Endothelial cell of umbilical vein (primary cell): ENCODE results near the gene TGM4. TPM values are rescaled to one million over a fixed set of nuclear protein-coding genes. Genes with fewer than 3 reads are reported as not detected.

ENCODE experiments used
- BruUV-seq: library from RNA; stranded (reverse); fragments of 400-500 nt; replicated peaks from 2 replicates; lab custom pipeline; 2021; lab: Mats Ljungman, UMichigan
- CTCF ChIA-PET: fragments of 300-600, 350-600 bp; sonication (Branson Sonifier 250); formaldehyde crosslinking; loops from one replicate; lab custom pipeline; 2021; ENCODE audit warnings: antibody characterized with exemption, inconsistent platforms; lab: Charles Lee
- POLR2A ChIA-PET: fragments of 300-600, 350-600 bp; sonication (Branson Sonifier 250); formaldehyde crosslinking; loops from one replicate; lab custom pipeline; 2021; ENCODE audit warnings: antibody characterized with exemption, inconsistent platforms; lab: Charles Lee
- DNase-seq: peaks from one replicate; pipeline ENCODE4 v3.0.0-alpha.2; 2011; ENCODE audit warnings: low read depth, low spot score
- FAIRE-seq: peaks from 2 replicates; lab custom pipeline; 2011; peaks lifted over from hg19 to GRCh38; lab: Jason Lieb, UNC
- H2AFZ ChIP-seq: 2 replicates; pipeline ENCODE4 v1.6.0; 2012; ENCODE audit warnings: low read depth, low read length, control low read depth, inconsistent platforms
- H3K27ac ChIP-seq: 2 replicates; pipeline ENCODE4 v1.5.1; 2011; ENCODE audit warnings: low read depth, mild to moderate bottlenecking, control low read depth, low read length, moderate library complexity; ENCODE audit not compliant: insufficient read depth
- H3K27me3 ChIP-seq, 2 experiments: 2 replicates each; pipeline versions ENCODE4 v1.6.0 to v1.6.1; 2011; ENCODE audit warnings: low read length in 2 of 2, mixed read lengths in 1 of 2; ENCODE audit not compliant: control insufficient read depth in 2 of 2, insufficient read depth in 2 of 2
- H3K36me3 ChIP-seq, 2 experiments: 2 replicates in 1 of 2; 3 replicates in 1 of 2; pipeline ENCODE4 v1.5.1; 2011; ENCODE audit warnings: low read length in 2 of 2, mild to moderate bottlenecking in 1 of 2, moderate library complexity in 1 of 2; ENCODE audit not compliant: control insufficient read depth in 2 of 2, insufficient read depth in 2 of 2; ENCODE audit errors: extremely low read depth in 1 of 2
- H3K4me1 ChIP-seq: 3 replicates; pipeline ENCODE4 v1.5.1; 2011; ENCODE audit warnings: mild to moderate bottlenecking, low read length; ENCODE audit not compliant: control insufficient read depth, insufficient read depth; ENCODE audit errors: extremely low read depth
- H3K4me2 ChIP-seq: 2 replicates; pipeline ENCODE4 v1.6.1; 2011; ENCODE audit warnings: low read length, control low read depth, mixed read lengths; ENCODE audit not compliant: insufficient read depth
- H3K4me3 ChIP-seq, 3 experiments: fragments of 200-600 bp in 1 of 3; sonication (generic), shearing (Covaris generic) in 1 of 3; replicated peaks in 1 of 3; 2 replicates each; pipeline ENCODE4 v1.5.1; 2011 to 2016; ENCODE audit warnings: control low read depth in 3 of 3, low read length in 3 of 3, mild to moderate bottlenecking in 2 of 3, inconsistent platforms in 1 of 3, low read depth in 1 of 3, moderate library complexity in 1 of 3; ENCODE audit not compliant: insufficient read depth in 1 of 3
- H3K79me2 ChIP-seq: 2 replicates; pipeline ENCODE4 v1.6.0; 2012; ENCODE audit warnings: low read length, inconsistent platforms; ENCODE audit not compliant: control insufficient read depth, insufficient read depth
- H3K9ac ChIP-seq: replicated peaks from 2 replicates; pipeline ENCODE3; 2011; ENCODE audit warnings: low read length, control low read depth; ENCODE audit not compliant: insufficient read depth; ENCODE audit errors: extremely low read depth
- H3K9me1 ChIP-seq: replicated peaks from 3 replicates; pipeline ENCODE4 v1.6.0; 2011; ENCODE audit warnings: mild to moderate bottlenecking, low read length; ENCODE audit not compliant: control insufficient read depth, insufficient read depth; ENCODE audit errors: extremely low read depth
- H3K9me3 ChIP-seq: replicated peaks from 2 replicates; pipeline ENCODE4 v1.5.1; 2012; ENCODE audit warnings: low read length, inconsistent platforms; ENCODE audit not compliant: control insufficient read depth, insufficient read depth
- H4K20me1 ChIP-seq: replicated peaks from 2 replicates; pipeline ENCODE3; 2011; ENCODE audit warnings: mild to moderate bottlenecking, low read length; ENCODE audit not compliant: control insufficient read depth, insufficient read depth; ENCODE audit errors: extremely low read depth
- EZH2 ChIP-seq: IDR thresholded peaks from 2 replicates; pipeline ENCODE4 v1.6.1; 2012; ENCODE audit warnings: borderline replicate concordance, low read depth, mild to moderate bottlenecking, moderate library complexity, low read length, inconsistent platforms; ENCODE audit not compliant: severe bottlenecking
- FOS ChIP-seq: IDR thresholded peaks from 2 replicates; pipeline ENCODE4 v1.6.1; 2011; ENCODE audit warnings: mild to moderate bottlenecking, low read length, moderate library complexity, borderline replicate concordance; ENCODE audit not compliant: insufficient read depth
- GATA2 ChIP-seq: IDR thresholded peaks from 2 replicates; pipeline ENCODE4 v1.7.0; 2011; ENCODE audit warnings: low read depth, mild to moderate bottlenecking, moderate library complexity, mixed read lengths, low read length; ENCODE audit not compliant: insufficient read length, insufficient read depth
- JUN ChIP-seq: IDR thresholded peaks from 2 replicates; pipeline ENCODE4 v1.6.1; 2011; ENCODE audit warnings: borderline replicate concordance, low read depth; ENCODE audit not compliant: insufficient read length, insufficient read depth
- MAX ChIP-seq: IDR thresholded peaks from 2 replicates; pipeline ENCODE4 v1.6.1; 2011; ENCODE audit not compliant: insufficient read depth, insufficient read length
- MYC ChIP-seq: IDR thresholded peaks from one replicate; pipeline ENCODE4 v1.6.1; 2011; ENCODE audit warnings: mild to moderate bottlenecking, low read depth, low read length
- POLR2A ChIP-seq: IDR thresholded peaks from 2 replicates; pipeline ENCODE4 v1.6.1; 2012; ENCODE audit warnings: low read depth, mild to moderate bottlenecking, control low read depth, low read length
- POLR2AphosphoS5 ChIP-seq: IDR thresholded peaks from 2 replicates; pipeline ENCODE4 v1.6.1; 2012; ENCODE audit warnings: low read depth, mild to moderate bottlenecking, control low read depth, low read length, moderate library complexity; ENCODE audit not compliant: insufficient read depth
- dilution Hi-C: fragments of 300-500 bp; cut with MboI; formaldehyde crosslinking; loops from one replicate; pipeline ENCODE4 v1.15.0; 2019; ENCODE audit warnings: low sequenced_read_pairs; ENCODE audit not compliant: extremely low pct_ligation_motif_present
- intact Hi-C: fragments of 100-400 bp; cut with micrococcal nuclease; formaldehyde crosslinking; loops from one replicate; pipeline ENCODE4 v1.10.0; 2022
- polyA plus RNA-seq, 4 experiments: library from polyadenylated mRNA; depleted of rRNA in 3 of 4; stranded (reverse) in 3 of 4; unstranded in 1 of 4; fragments of >200 nt; gene quantifications; 2 replicates each; pipeline versions ENCODE4 v1.2.1 to v1.2.3, GENCODE V29; 2011 to 2012; ENCODE audit warnings: missing spikeins in 1 of 4
- total RNA-seq: library from RNA; stranded (reverse); gene quantifications from 2 replicates; pipeline ENCODE4 v1.2.3, GENCODE V29; 2021
- TF ChIP-seq, protein P1 (sequence below), 2 donors: IDR thresholded peaks; 1 replicate in 1 of 2; 2 replicates in 1 of 2; pipeline ENCODE4 v1.5.1; 2011; ENCODE audit warnings: low read length in 2 of 2, mild to moderate bottlenecking in 2 of 2, moderate library complexity in 2 of 2, control low read depth in 1 of 2, inconsistent platforms in 1 of 2, low read depth in 1 of 2; ENCODE audit not compliant: insufficient read depth in 1 of 2; ENCODE audit errors: extremely low read depth in 1 of 2

Gene TGM4
- total and polyA plus RNA-seq, 2 donors (not counting 3 experiments of a cell fraction or from before 2014, with no cell fraction given) = 0.11 to 0.24 TPM

DNA sequence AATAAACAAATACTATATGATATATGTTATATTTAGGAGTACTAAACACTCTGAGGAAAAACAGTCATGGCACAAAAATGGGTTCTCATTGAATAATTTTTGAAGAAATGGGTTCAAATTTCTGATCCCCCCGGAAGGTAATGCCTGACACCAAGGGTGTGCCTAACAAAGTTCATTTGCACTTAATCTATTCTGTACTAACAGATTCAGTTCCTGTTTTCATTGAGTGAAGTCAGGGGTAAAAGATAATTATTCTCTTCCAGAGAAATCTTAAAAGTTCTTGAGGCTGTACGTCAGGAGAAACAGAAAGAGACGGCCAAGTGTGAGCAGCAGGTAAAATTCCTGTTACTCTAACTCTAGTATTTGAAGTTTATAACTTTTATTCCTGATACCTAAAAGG is 47.2 kb upstream of the TGM4 start:
- no peak overlapping the region for H3K9ac ChIP-seq
- H3K27me3 ChIP-seq = no peaks in the 10 kb centered on the region
- no peaks in the 10 kb centered on the region for H3K9me3 ChIP-seq
- H3K4me1 ChIP-seq = no peaks in the 10 kb centered on the region
- no peak overlapping the region for H3K4me3 ChIP-seq
- no TSS peak for BruUV-seq
- dilution Hi-C loops (no loop called here), intact Hi-C loops (no loop called here)
- peaks cover under 1 to 7% of the 10 kb centered on the region in 2 experiments for H3K36me3 ChIP-seq
- TF ChIP-seq JUN (no peak), EZH2 (no peak), POLR2A (no peak), FOS (no peak), MAX (no peak), MYC (no peak), POLR2AphosphoS5 (no peak), GATA2 (no peak)
- TF ChIP-seq, protein P1, sequence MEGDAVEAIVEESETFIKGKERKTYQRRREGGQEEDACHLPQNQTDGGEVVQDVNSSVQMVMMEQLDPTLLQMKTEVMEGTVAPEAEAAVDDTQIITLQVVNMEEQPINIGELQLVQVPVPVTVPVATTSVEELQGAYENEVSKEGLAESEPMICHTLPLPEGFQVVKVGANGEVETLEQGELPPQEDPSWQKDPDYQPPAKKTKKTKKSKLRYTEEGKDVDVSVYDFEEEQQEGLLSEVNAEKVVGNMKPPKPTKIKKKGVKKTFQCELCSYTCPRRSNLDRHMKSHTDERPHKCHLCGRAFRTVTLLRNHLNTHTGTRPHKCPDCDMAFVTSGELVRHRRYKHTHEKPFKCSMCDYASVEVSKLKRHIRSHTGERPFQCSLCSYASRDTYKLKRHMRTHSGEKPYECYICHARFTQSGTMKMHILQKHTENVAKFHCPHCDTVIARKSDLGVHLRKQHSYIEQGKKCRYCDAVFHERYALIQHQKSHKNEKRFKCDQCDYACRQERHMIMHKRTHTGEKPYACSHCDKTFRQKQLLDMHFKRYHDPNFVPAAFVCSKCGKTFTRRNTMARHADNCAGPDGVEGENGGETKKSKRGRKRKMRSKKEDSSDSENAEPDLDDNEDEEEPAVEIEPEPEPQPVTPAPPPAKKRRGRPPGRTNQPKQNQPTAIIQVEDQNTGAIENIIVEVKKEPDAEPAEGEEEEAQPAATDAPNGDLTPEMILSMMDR (IDR thresholded peaks at IDR 0.05; ENCODE audit: extremely low read depth in 1 of 2, insufficient read depth in 1 of 2, low read depth in 1 of 2, low read length in 2 of 2) = no peak
- H4K20me1 ChIP-seq = no peaks in the 10 kb centered on the region
- no peaks in the 10 kb centered on the region for H3K9me1 ChIP-seq
- ChIA-PET POLR2A (no interaction called here), CTCF (interaction anchor here (1.3 kb wide), 1 partner anchor 15 kb away, joined by 3 read pairs; no protein-coding TSS in a partner anchor)
- no peak overlapping the region for H3K4me2 ChIP-seq
- H3K79me2 ChIP-seq = no peaks in the 10 kb centered on the region
- no peak for FAIRE-seq
- H3K27ac ChIP-seq = no peak overlapping the region
- H2AFZ ChIP-seq = no peak overlapping the region
- DNase-seq = no peak
